GM23248 (cell line): Measurements from ENCODE around the gene BTN1A1. TPM values are rescaled to one million over a fixed set of nuclear protein-coding genes. Genes with fewer than 3 reads are reported as not detected.
A peak's percentile ranks its signal among the peaks of the same experiment; 100 is the strongest.

ENCODE experiments used
- DNase-seq: peaks from one replicate; pipeline ENCODE4 v3.0.0-alpha.2; 2015
- H2AFZ ChIP-seq: fragments of 200-600 bp; sonication (generic); 2 replicates; pipeline ENCODE4 v1.6.1; 2016; ENCODE audit warnings: antibody characterized with exemption
- H3F3A ChIP-seq: fragments of 200-600 bp; sonication (generic); 2 replicates; pipeline ENCODE4 v1.6.1; 2016; ENCODE audit warnings: mild to moderate bottlenecking, antibody characterized with exemption, mixed run types; ENCODE audit not compliant: insufficient read depth
- H3K27ac ChIP-seq: fragments of 200-600 bp; sonication (generic); 2 replicates; pipeline ENCODE4 v1.5.1; 2016; ENCODE audit warnings: mild to moderate bottlenecking
- H3K27me3 ChIP-seq: fragments of 200-600 bp; sonication (generic); replicated peaks from 2 replicates; pipeline ENCODE4 v1.6.1; 2016; ENCODE audit warnings: mild to moderate bottlenecking; ENCODE audit not compliant: insufficient read depth
- H3K36me3 ChIP-seq: fragments of 200-600 bp; sonication (generic); 2 replicates; pipeline ENCODE4 v1.6.1; 2016; ENCODE audit warnings: low read depth, mild to moderate bottlenecking
- H3K4me1 ChIP-seq: fragments of 200-600 bp; sonication (generic); 2 replicates; pipeline ENCODE4 v1.6.1; 2016; ENCODE audit warnings: mild to moderate bottlenecking; ENCODE audit not compliant: insufficient read depth
- H3K4me2 ChIP-seq: fragments of 200-600 bp; sonication (generic); one replicate; pipeline ENCODE4 v1.6.1; 2016; ENCODE audit warnings: mild to moderate bottlenecking; ENCODE audit not compliant: unreplicated experiment
- H3K4me3 ChIP-seq: fragments of 200-600 bp; sonication (generic); 2 replicates; pipeline ENCODE4 v1.5.1; 2016; ENCODE audit warnings: mild to moderate bottlenecking
- H3K79me2 ChIP-seq: fragments of 200-600 bp; sonication (generic); 2 replicates; pipeline ENCODE4 v1.6.1; 2016; ENCODE audit warnings: mild to moderate bottlenecking; ENCODE audit not compliant: insufficient read depth
- H3K9ac ChIP-seq: fragments of 200-600 bp; sonication (generic); 2 replicates; pipeline ENCODE4 v1.6.1; 2016; ENCODE audit warnings: mild to moderate bottlenecking
- H3K9me2 ChIP-seq: fragments of 200-600 bp; sonication (generic); 2 replicates; pipeline ENCODE4 v1.6.1; 2016; ENCODE audit warnings: mixed run types, mild to moderate bottlenecking, moderate library complexity; ENCODE audit not compliant: insufficient read depth
- H3K9me3 ChIP-seq: fragments of 200-600 bp; sonication (generic); one replicate; pipeline ENCODE4 v1.6.1; 2017; ENCODE audit warnings: low read depth
- H4K20me1 ChIP-seq: fragments of 200-600 bp; sonication (generic); 2 replicates; pipeline ENCODE4 v1.6.0; 2016; ENCODE audit not compliant: insufficient read depth
- EZH2 ChIP-seq: fragments of 200-600 bp; sonication (generic); IDR thresholded peaks from 2 replicates; pipeline ENCODE4 v1.6.1; 2018; ENCODE audit warnings: antibody characterized with exemption, mild to moderate bottlenecking; ENCODE audit not compliant: insufficient read depth, poor library complexity, severe bottlenecking
- EZH2phosphoT487 ChIP-seq: fragments of 200-600 bp; sonication (generic); IDR thresholded peaks from 2 replicates; pipeline ENCODE4 v1.6.1; 2018; ENCODE audit warnings: antibody characterized with exemption, moderate library complexity, mild to moderate bottlenecking, low read depth; ENCODE audit not compliant: insufficient read depth
- WGBS, 2 experiments: methylation state at CpG; one replicate each; pipeline ENCODE4 v1.1.6; 2015 to 2017; ENCODE audit warnings: low lambda C conversion rate in 2 of 2, low coverage in 1 of 2; ENCODE audit errors: missing lambda C conversion rate in 2 of 2; 5-methylcytosine and 5-hydroxymethylcytosine counted together
- in situ Hi-C: fragments of 300-500 bp; cut with MboI; formaldehyde crosslinking; loops from 2 replicates; pipeline ENCODE4 v1.15.0; 2020
- polyA plus RNA-seq: library from polyadenylated mRNA; unstranded; fragments of >200 nt; fragmentation: Nextera tagmentation; extraction: Ambion mirVana; gene quantifications from 2 replicates; pipeline ENCODE4 v1.2.1, GENCODE V29; 2016
- total RNA-seq: library from RNA; depleted of rRNA; stranded (reverse); fragments of >200 nt; shearing (Covaris generic); gene quantifications from 2 replicates; pipeline ENCODE4 v1.2.3, GENCODE V29; 2014

BTN1A1 gene
- total and polyA plus RNA-seq, 2 experiments from 2014 or later, result 0.11 TPM; not detected in 1

DNA sequence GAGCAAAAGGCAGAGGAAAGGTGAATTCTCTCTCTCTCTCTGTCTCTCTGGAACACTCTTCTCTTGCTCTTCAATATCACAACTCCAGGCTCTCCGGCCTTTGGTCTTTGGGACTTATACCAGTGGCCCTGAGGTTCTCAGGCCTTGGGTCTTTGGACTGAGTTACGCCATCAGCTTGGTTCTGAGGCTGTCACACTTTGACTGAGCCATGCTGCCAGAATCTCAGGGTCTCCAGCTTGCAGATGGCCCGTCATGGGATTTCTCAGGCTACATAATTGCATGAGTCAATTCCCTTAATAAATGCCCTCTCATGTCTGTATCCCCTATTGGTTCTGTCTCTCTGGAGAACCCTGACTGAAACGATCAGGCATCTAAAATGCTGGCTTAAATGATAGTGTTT, 29.5 kb upstream of the BTN1A1 start:
- Histone ChIP-seq H3K4me1 (peaks cover 17% of the 10 kb centered on the region), H3K9me2 (no peaks in the 10 kb centered on the region), H3K79me2 (peaks cover 3% of the 10 kb centered on the region; the same call in 1 of the 2 replicates), H3K9me3 (no peaks in the 10 kb centered on the region), H4K20me1 (no peaks in the 10 kb centered on the region), H3K4me2 (no peak overlapping the region), H3F3A (peaks cover 53% of the 10 kb centered on the region), H2AFZ (no peak overlapping the region), H3K36me3 (peaks cover 26% of the 10 kb centered on the region), H3K27ac (no peak overlapping the region), H3K4me3 (no peak overlapping the region), H3K27me3 (no peaks in the 10 kb centered on the region), H3K9ac (no peak overlapping the region)
- in situ Hi-C loops, result no loop called here
- 66 to 75% methylated on average over 4 of the region's 4 CpGs for WGBS, 2 experiments
- TF ChIP-seq EZH2 (no peak), EZH2phosphoT487 (no peak)
- no peak for DNase-seq

DNA sequence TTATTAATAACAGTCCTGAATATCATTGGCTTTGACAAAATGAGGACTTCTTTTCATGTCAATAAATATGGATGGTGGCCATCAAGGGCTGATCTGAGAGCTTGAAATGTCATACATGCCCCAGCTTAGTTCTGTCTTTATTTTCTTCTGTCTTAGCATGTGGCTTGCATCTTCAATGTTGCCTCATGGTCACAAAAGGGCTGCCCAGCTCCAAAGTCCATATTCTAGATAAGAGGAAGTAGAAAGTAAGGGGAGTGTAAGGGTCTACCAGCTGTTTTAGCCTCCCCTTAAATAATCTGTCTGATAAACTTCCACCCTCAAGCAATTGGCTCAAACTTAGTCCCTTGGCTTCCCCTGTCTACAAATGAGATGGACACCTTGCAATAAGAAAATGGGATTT, 28.1 kb upstream of the BTN1A1 start:
- Histone ChIP-seq H3K27me3 (no peaks in the 10 kb centered on the region), H2AFZ (no peak overlapping the region), H3K79me2 (peaks cover 3% of the 10 kb centered on the region; the same call in 1 of the 2 replicates), H3K9me3 (no peaks in the 10 kb centered on the region), H3K4me3 (no peak overlapping the region), H3K9me2 (no peaks in the 10 kb centered on the region), H3K27ac (no peak overlapping the region), H3K36me3 (0 out of 2 replicates have a peak, but pooled peaks cover 13% of the 10 kb centered on the region), H4K20me1 (no peaks in the 10 kb centered on the region), H3K4me2 (no peak overlapping the region), H3K4me1 (peaks cover 26% of the 10 kb centered on the region), H3K9ac (no peak overlapping the region), H3F3A (peaks cover 57% of the 10 kb centered on the region)
- TF ChIP-seq EZH2phosphoT487 (no peak), EZH2 (no peak)
- in situ Hi-C loops, result no loop called here
- no peak for DNase-seq

DNA sequence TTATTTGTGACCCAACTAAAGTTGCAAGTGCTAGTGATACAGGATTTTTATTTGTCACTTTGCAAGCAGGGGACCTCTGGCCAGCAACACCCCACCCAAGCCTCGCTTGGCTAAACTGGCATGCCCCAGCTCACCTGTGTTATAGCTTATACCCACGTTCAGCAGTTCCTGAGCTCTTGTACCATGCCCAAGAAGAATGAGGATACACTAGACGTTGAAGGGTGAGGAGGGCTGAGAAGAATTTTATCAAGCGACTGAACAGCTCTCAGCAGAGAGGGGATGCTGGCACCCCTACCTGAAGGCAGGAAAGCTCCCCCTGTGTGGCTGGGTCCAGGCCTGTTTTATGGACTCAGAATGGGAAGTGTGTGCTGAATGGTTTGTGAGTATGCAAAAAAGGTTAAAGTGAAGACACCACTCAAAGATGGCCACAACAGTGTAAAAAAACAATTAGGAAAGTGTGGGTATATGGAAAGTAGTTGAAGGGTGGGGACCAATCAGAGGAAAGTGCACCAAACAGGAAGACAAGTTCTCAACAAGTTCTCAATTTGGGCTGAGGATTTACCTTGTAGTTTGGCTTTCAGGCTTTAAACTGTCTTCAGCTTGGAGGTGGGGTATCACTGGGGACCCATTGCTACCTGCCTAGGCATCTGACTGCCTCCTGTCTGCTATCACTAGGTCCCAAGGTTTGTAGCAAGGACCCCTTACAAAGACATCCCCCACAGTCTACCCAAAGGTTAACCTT, 27.4 kb upstream of the BTN1A1 start:
- no peaks in the 10 kb centered on the region for H3K9me2 ChIP-seq
- H2AFZ ChIP-seq, result peak overlapping the region; percentile 84
- no peaks in the 10 kb centered on the region for H3K27me3 ChIP-seq
- H4K20me1 ChIP-seq, result no peaks in the 10 kb centered on the region
- in situ Hi-C loops, result no loop called here
- 84 to 91% methylated on average over 4 of the region's 4 CpGs for WGBS, 2 experiments
- H3K36me3 ChIP-seq, result 0 out of 2 replicates have a peak, but pooled peaks cover 6% of the 10 kb centered on the region
- peak overlapping the region; percentile 89 for H3K9ac ChIP-seq
- H3K4me3 ChIP-seq, result peak overlapping the region; percentile 76
- TF ChIP-seq EZH2phosphoT487, result no peak
- TF ChIP-seq EZH2, result no peak
- peaks cover 57% of the 10 kb centered on the region for H3F3A ChIP-seq
- H3K4me1 ChIP-seq, result peaks cover 26% of the 10 kb centered on the region
- DNase-seq, result no peak
- H3K79me2 ChIP-seq, result peaks cover 3% of the 10 kb centered on the region; the same call in 1 of the 2 replicates
- peak overlapping the region; percentile 95 for H3K27ac ChIP-seq
- no peaks in the 10 kb centered on the region for H3K9me3 ChIP-seq
- peak overlapping the region; percentile 100 for H3K4me2 ChIP-seq

DNA sequence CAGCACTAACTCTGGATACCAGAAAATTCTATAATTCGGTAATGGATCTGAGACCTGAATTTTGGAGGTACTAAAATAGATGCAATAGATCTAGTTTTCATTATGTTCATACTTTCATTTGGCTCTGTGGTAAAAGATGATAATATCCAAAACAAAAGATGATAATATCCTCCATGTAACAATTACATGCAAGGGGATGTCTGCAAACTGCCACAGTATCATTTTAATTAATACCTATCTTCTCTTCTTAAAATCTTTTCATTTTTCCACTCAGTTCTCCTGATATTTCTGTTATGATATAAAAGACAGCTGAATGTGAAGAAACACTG, 26.7 kb upstream of the BTN1A1 start:
- TF ChIP-seq EZH2 (no peak), EZH2phosphoT487 (no peak)
- Histone ChIP-seq H3K9me3 (no peaks in the 10 kb centered on the region), H3K9me2 (no peaks in the 10 kb centered on the region), H3K27ac (peak overlapping the region; percentile 95), H3K27me3 (no peaks in the 10 kb centered on the region), H3K4me2 (peak overlapping the region; percentile 100), H2AFZ (peak overlapping the region; percentile 84), H4K20me1 (no peaks in the 10 kb centered on the region), H3K36me3 (0 out of 2 replicates have a peak, but pooled peaks cover 4% of the 10 kb centered on the region), H3F3A (peaks cover 57% of the 10 kb centered on the region), H3K9ac (peak overlapping the region; percentile 89), H3K79me2 (peaks cover 3% of the 10 kb centered on the region; the same call in 1 of the 2 replicates), H3K4me3 (peak overlapping the region; percentile 76), H3K4me1 (peaks cover 26% of the 10 kb centered on the region)
- no peak for DNase-seq
- in situ Hi-C loops, result no loop called here
- WGBS, 2 experiments, result 78 to 88% methylated on average over 1 of the region's 1 CpG
